SH-SY5Y (cell line): Measurements from ENCODE around the gene DNTTIP2.

Experiments used
- GATA2 ChIP-seq: IDR thresholded peaks from 2 replicates; pipeline ENCODE4 v1.6.1; 2011; ENCODE audit warnings: mild to moderate bottlenecking, low read depth, low read length
- GATA3 ChIP-seq: IDR thresholded peaks from 2 replicates; pipeline ENCODE4 v1.6.1; 2011; ENCODE audit warnings: low read depth, mild to moderate bottlenecking, low read length, moderate library complexity

DNA sequence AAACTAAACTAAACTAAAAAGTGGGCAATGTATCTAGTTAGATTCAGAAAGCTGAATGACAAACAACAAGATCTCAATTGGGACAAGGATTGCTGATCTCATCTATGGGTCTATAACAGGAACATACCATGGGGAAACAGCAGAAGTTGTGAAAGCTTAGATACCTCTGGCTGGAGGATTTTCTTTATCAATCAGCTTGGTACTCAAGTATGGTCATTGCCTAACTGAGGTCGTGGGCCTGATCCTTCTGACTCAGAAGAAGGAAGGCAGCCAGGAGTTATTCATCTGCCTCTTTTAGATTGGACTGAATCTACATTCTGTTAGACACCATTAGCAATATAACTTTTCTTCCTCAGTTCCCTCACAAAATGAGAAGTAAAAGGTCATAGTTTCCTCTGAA, 39.7 kb downstream of the DNTTIP2 start:
- TF ChIP-seq GATA2, result no peak
- no peak for TF ChIP-seq GATA3
